ENCODE measurements around the gene PELO. TPM values are rescaled to one million over a fixed set of nuclear protein-coding genes. Genes with fewer than 3 reads are reported as not detected.

Gene PELO
- 12.4 TPM for total RNA-seq (2021; ENCODE audit: unreplicated experiment)
- polyA plus RNA-seq (2012; ENCODE audit: insufficient read length), result 9.4 TPM
- Bru-seq, nascent RNA, result percentile 73 among the genes with signal in this experiment
- BruChase-seq, experiment 1, labeled RNA remaining after a 2-hour chase, result percentile 91 among the genes with signal in this experiment
- BruChase-seq, experiment 2, labeled RNA remaining after a 6-hour chase, result percentile 58 among the genes with signal in this experiment
- long read RNA-seq, partial matches to known transcripts, result 40 of 40 reads
- long read RNA-seq, other reads (novel, unspliced or antisense), result 0 of 40 reads

DNA sequence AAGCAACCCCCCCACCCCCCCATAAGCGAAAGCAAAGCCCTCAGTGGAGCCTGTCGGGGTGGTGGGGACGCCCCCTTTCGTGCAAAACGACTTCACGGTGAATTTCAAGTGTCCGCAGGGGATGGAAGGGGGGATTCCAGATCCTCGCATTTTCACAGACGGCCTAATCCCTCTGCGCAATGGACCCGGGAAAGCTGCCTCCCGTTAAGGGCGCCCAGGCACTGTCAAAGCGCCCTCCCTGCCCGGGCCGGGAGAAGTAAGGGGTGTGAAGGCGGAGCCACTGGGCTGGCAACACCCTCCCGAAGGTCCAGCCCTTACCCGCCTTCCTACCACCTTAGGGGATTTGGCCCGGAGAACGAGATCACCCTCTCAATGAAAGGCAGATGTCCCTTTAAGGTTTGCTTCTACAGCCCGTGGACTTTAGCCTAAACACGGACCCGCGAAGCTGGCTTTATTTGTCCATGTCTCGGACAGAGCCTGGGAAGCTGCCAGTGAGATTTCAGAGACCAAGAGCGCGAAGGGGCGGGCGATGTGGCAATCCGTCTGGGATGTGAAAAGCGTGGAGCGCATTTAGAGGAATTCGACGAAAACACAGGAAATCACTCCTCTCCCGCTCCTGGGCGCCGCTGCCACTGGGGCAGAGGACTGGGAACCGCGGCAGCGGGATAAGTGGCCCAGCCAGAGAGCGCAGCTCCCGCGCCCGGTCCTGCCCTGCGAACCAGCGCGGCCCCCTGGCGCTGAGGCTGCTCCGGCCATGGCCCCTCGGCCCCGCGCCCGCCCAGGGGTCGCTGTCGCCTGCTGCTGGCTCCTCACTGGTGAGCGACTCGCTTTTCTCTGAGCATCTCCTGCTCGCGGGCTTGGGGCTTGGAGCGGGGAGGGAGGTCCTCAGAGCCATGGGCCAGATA is at the start of gene PELO, which contains the start of gene ITGA1:
Gene PELO, plus strand, starts transcription at position 317 of the 905 bp plus-strand sequence. CDS start 12,479 bp downstream, outside the sequence.
Gene ITGA1, plus strand, starts transcription at position 317 of the 905 bp plus-strand sequence. Its CDS starts 438 bp downstream, at position 755.
- Histone ChIP-seq H3K36me3 (ENCODE audit: control insufficient read depth, insufficient read depth, low read length) (no peaks in the 10 kb centered on the region; the same call in 1 of the 2 replicates), H3K27me3 (ENCODE audit: control insufficient read depth, insufficient read depth, low read length) (peaks cover 23% of the 10 kb centered on the region), H3K27ac (ENCODE audit: low read length) (no peak within 1 kb of the TSS), H3K9me3 (ENCODE audit: control insufficient read depth, insufficient read depth, low read depth, low read length) (no peaks in the 10 kb centered on the region), H3K4me3 (ENCODE audit: low read depth in 2 of 2, low read length in 2 of 2) (peak within 1 kb of the TSS; percentile 58 to 63), H3K4me1 (ENCODE audit: control insufficient read depth, insufficient read depth, low read length) (peaks cover 5% of the 10 kb centered on the region; the same call in 1 of the 2 replicates)
- intact Hi-C loops (cut with micrococcal nuclease; ENCODE audit: unreplicated experiment), result loop anchor here (5.0 to 10.0 kb wide), 2 partner anchors 129 to 327 kb away; no protein-coding TSS in a partner anchor
- TF ChIP-seq, protein P1, sequence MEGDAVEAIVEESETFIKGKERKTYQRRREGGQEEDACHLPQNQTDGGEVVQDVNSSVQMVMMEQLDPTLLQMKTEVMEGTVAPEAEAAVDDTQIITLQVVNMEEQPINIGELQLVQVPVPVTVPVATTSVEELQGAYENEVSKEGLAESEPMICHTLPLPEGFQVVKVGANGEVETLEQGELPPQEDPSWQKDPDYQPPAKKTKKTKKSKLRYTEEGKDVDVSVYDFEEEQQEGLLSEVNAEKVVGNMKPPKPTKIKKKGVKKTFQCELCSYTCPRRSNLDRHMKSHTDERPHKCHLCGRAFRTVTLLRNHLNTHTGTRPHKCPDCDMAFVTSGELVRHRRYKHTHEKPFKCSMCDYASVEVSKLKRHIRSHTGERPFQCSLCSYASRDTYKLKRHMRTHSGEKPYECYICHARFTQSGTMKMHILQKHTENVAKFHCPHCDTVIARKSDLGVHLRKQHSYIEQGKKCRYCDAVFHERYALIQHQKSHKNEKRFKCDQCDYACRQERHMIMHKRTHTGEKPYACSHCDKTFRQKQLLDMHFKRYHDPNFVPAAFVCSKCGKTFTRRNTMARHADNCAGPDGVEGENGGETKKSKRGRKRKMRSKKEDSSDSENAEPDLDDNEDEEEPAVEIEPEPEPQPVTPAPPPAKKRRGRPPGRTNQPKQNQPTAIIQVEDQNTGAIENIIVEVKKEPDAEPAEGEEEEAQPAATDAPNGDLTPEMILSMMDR (IDR thresholded peaks at IDR 0.05), result peak; percentile 45
- TF ChIP-seq, protein P2, sequence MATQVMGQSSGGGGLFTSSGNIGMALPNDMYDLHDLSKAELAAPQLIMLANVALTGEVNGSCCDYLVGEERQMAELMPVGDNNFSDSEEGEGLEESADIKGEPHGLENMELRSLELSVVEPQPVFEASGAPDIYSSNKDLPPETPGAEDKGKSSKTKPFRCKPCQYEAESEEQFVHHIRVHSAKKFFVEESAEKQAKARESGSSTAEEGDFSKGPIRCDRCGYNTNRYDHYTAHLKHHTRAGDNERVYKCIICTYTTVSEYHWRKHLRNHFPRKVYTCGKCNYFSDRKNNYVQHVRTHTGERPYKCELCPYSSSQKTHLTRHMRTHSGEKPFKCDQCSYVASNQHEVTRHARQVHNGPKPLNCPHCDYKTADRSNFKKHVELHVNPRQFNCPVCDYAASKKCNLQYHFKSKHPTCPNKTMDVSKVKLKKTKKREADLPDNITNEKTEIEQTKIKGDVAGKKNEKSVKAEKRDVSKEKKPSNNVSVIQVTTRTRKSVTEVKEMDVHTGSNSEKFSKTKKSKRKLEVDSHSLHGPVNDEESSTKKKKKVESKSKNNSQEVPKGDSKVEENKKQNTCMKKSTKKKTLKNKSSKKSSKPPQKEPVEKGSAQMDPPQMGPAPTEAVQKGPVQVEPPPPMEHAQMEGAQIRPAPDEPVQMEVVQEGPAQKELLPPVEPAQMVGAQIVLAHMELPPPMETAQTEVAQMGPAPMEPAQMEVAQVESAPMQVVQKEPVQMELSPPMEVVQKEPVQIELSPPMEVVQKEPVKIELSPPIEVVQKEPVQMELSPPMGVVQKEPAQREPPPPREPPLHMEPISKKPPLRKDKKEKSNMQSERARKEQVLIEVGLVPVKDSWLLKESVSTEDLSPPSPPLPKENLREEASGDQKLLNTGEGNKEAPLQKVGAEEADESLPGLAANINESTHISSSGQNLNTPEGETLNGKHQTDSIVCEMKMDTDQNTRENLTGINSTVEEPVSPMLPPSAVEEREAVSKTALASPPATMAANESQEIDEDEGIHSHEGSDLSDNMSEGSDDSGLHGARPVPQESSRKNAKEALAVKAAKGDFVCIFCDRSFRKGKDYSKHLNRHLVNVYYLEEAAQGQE (IDR thresholded peaks at IDR 0.05; ENCODE audit: insufficient read depth in 1 of 2, low read depth in 2 of 2, low read length in 1 of 2), result no peak
- no TSS peak for BruUV-seq (replicated peaks)
- peak; percentile 97 for ATAC-seq
- ChIA-PET POLR2A (no interaction called here), CTCF (interaction anchor here (0.7 kb wide), 2 partner anchors 11 to 304 kb away, joined by 3 to 8 read pairs; no protein-coding TSS in a partner anchor)
- in situ Hi-C loops (cut with HindIII; ENCODE audit: low pct_unique_long_range_greater_than_20kb, low sequenced_read_pairs), result no loop called here
- DNase-seq (ENCODE audit: low read depth, low spot score), result no peak

- no peaks in the 10 kb centered on the region for H3K9me3 ChIP-seq (ENCODE audit: control insufficient read depth, insufficient read depth, low read depth, low read length)
- in situ Hi-C loops (cut with HindIII; ENCODE audit: low pct_unique_long_range_greater_than_20kb, low sequenced_read_pairs) (no loop called here), intact Hi-C loops (cut with micrococcal nuclease; ENCODE audit: unreplicated experiment) (no loop called here)
- no peaks in the 10 kb centered on the region for H3K36me3 ChIP-seq (ENCODE audit: control insufficient read depth, insufficient read depth, low read length)
- peaks cover 2% of the 10 kb centered on the region; the same call in 1 of the 2 replicates for H3K27me3 ChIP-seq (ENCODE audit: control insufficient read depth, insufficient read depth, low read length)
- ChIA-PET CTCF (no interaction called here), POLR2A (no interaction called here)
- no TSS peak for BruUV-seq (replicated peaks)
- DNase-seq (ENCODE audit: low read depth, low spot score) (no peak), ATAC-seq (no peak)
- no peak overlapping the region for H3K4me3 ChIP-seq (ENCODE audit: low read depth in 2 of 2, low read length in 2 of 2)
- TF ChIP-seq POLR2AphosphoS5 (IDR thresholded peaks at IDR 0.05; ENCODE audit: low read depth, low read length) (no peak), TCF7L2 (IDR thresholded peaks at IDR 0.05; ENCODE audit: low read depth, low read length) (no peak), SIN3A (IDR thresholded peaks at IDR 0.05; ENCODE audit: borderline replicate concordance, insufficient read depth, low read depth, low read length) (no peak)
- TF ChIP-seq, protein P1 (IDR thresholded peaks at IDR 0.05), result no peak
- TF ChIP-seq, protein P2 (IDR thresholded peaks at IDR 0.05; ENCODE audit: insufficient read depth in 1 of 2, low read depth in 2 of 2, low read length in 1 of 2), result no peak
- H3K4me1 ChIP-seq (ENCODE audit: control insufficient read depth, insufficient read depth, low read length), result no peaks in the 10 kb centered on the region
- H3K27ac ChIP-seq (ENCODE audit: low read length), result no peak overlapping the region
Measured at GRCh38 chr5:52738095-52738506, 49.6 kb upstream of the PELO start.
